Measurements from ENCODE around the gene SLFNL1.

GRCh38 chr1:41021526-41022308 is at the start of gene SLFNL1:
- TF ChIP-seq CBFB (CRISPR knock-in tag; IDR thresholded peaks at IDR 0.05; ENCODE audit: low read depth) (no peak), TEAD4 (CRISPR knock-in tag; IDR thresholded peaks at IDR 0.05) (no peak)
- TF ChIP-seq, protein P1, sequence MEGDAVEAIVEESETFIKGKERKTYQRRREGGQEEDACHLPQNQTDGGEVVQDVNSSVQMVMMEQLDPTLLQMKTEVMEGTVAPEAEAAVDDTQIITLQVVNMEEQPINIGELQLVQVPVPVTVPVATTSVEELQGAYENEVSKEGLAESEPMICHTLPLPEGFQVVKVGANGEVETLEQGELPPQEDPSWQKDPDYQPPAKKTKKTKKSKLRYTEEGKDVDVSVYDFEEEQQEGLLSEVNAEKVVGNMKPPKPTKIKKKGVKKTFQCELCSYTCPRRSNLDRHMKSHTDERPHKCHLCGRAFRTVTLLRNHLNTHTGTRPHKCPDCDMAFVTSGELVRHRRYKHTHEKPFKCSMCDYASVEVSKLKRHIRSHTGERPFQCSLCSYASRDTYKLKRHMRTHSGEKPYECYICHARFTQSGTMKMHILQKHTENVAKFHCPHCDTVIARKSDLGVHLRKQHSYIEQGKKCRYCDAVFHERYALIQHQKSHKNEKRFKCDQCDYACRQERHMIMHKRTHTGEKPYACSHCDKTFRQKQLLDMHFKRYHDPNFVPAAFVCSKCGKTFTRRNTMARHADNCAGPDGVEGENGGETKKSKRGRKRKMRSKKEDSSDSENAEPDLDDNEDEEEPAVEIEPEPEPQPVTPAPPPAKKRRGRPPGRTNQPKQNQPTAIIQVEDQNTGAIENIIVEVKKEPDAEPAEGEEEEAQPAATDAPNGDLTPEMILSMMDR (IDR thresholded peaks at IDR 0.05) = no peak

All from WTC11 (cell line).